MM.1S (cell line): ENCODE results near the gene AMTN.

Experiments used
- CTCF ChIP-seq: fragments of 300-600 bp; sonication (generic); IDR thresholded peaks from 2 replicates; pipeline ENCODE4 v1.5.1; 2016; ENCODE audit warnings: antibody characterized with exemption, low read length, mixed read lengths
- EZH2 ChIP-seq: fragments of 300-600 bp; sonication (generic); optimal IDR thresholded peaks from 2 replicates; pipeline ENCODE3; 2017; ENCODE audit warnings: low read depth, mild to moderate bottlenecking, antibody characterized with exemption, low read length, mixed read lengths
- EZH2phosphoT487 ChIP-seq: fragments of 300-600 bp; sonication (generic); IDR thresholded peaks from 2 replicates; pipeline ENCODE4 v1.6.1; 2018; ENCODE audit warnings: antibody characterized with exemption, low read length

GRCh38 chr4:70530997-70531396, 12.6 kb downstream of the AMTN start:
- TF ChIP-seq EZH2phosphoT487 (no peak), CTCF (no peak), EZH2 (no peak)
